ENCODE results near the gene TMEM44. TPM values are rescaled to one million over a fixed set of nuclear protein-coding genes. Genes with fewer than 3 reads are reported as not detected.
"Not testable (repeated sequence)": the region's sequence is repeated elsewhere in the genome, so short reads cannot be mapped to it uniquely, and the experiment has no call there.

Gene TMEM44
- total and polyA plus RNA-seq, 11 donors = 3.8 to 8.5 (median 4.7) TPM

DNA sequence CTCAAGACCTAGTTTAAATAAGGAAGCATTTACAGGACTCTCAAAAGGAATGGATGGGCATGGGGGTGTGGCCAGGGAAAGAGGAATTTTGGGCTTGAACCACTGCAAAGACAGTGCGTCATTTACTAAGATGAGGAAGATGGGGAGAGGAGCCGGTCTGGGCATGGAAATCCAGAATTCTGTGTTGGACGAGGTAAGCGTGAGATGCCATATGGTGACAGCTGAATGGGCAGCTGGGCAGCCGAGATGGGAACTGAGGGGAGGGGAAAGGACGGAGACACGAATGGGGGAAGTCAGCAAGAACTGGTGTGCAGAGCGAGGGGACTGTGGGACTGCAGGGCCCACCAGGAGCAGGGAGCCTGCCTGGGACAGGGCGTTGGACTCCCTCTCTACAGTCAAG is 24.2 kb downstream of the TMEM44 start:
- 86 to 91% (median 89%) methylated on average over 9 of the region's 9 CpGs for WGBS, 4 donors
- intact Hi-C loops (cut with DNase I) = no loop called here
- TF ChIP-seq POLR2A (IDR thresholded peaks at IDR 0.05) (no peak), CTCF (IDR thresholded peaks at IDR 0.05) (no peak)
- Histone ChIP-seq H3K36me3 (peaks cover 0 to 17% (median 4%) of the 10 kb centered on the region in 9 donors), H3K27ac (no peak overlapping the region), H3K4me3 (no peak overlapping the region), H3K9me3 (no peaks in the 10 kb centered on the region), H3K27me3 (no peaks in the 10 kb centered on the region), H3K4me1 (no peaks in the 10 kb centered on the region)
- no peak for DNase-seq
- no peak for ATAC-seq

GRCh38 chr3:194607592-194608389 is 25.4 kb downstream of the TMEM44 start:
- Histone ChIP-seq H3K27ac (no peak overlapping the region), H3K36me3 (peaks cover 0 to 23% (median 8%) of the 10 kb centered on the region in 9 donors), H3K4me1 (no peaks in the 10 kb centered on the region), H3K4me3 (no peak overlapping the region), H3K27me3 (no peaks in the 10 kb centered on the region), H3K9me3 (no peaks in the 10 kb centered on the region)
- no peak for TF ChIP-seq CTCF (IDR thresholded peaks at IDR 0.05)
- TF ChIP-seq POLR2A (IDR thresholded peaks at IDR 0.05) = no peak
- no peak for DNase-seq
- intact Hi-C loops (cut with DNase I) = no loop called here
- peak in 2 of 4 donors; percentile 9 to 27 for ATAC-seq
- WGBS, 4 donors = 78 to 85% (median 83%) methylated on average over 10 of the region's 10 CpGs

- ATAC-seq (no peak), DNase-seq (no peak)
- intact Hi-C loops (cut with DNase I) = no loop called here
- no peaks in the 10 kb centered on the region for H3K27me3 ChIP-seq
- H3K4me3 ChIP-seq = no peak overlapping the region
- H3K27ac ChIP-seq = no peak overlapping the region
- TF ChIP-seq CTCF (IDR thresholded peaks at IDR 0.05) = no peak
- no peak for TF ChIP-seq POLR2A (IDR thresholded peaks at IDR 0.05)
- 86 to 96% (median 91%) methylated on average over 3 of the region's 3 CpGs for WGBS, 4 donors
- peaks cover 0 to 29% (median 11%) of the 10 kb centered on the region in 9 donors for H3K36me3 ChIP-seq
- no peaks in the 10 kb centered on the region for H3K4me1 ChIP-seq
- H3K9me3 ChIP-seq = no peaks in the 10 kb centered on the region
Measured at GRCh38 chr3:194606941-194607340, 26.3 kb downstream of the TMEM44 start.

GRCh38 chr3:194606163-194606562 is 27.1 kb downstream of the TMEM44 start:
- DNase-seq = no peak
- no peak for TF ChIP-seq POLR2A (IDR thresholded peaks at IDR 0.05)
- no peak for TF ChIP-seq CTCF (IDR thresholded peaks at IDR 0.05)
- Histone ChIP-seq H3K36me3 (peaks cover 0 to 30% (median 11%) of the 10 kb centered on the region in 9 donors), H3K27me3 (no peaks in the 10 kb centered on the region), H3K9me3 (no peaks in the 10 kb centered on the region), H3K27ac (no peak overlapping the region), H3K4me3 (no peak overlapping the region), H3K4me1 (no peaks in the 10 kb centered on the region)
- ATAC-seq = no peak
- 83 to 96% (median 90%) methylated on average over 6 to 8 of the region's 8 CpGs for WGBS, 4 donors
- intact Hi-C loops (cut with DNase I) = no loop called here

- DNase-seq; H3K27ac ChIP-seq; H3K27me3 ChIP-seq; ATAC-seq; H3K4me1 ChIP-seq; H3K9me3 ChIP-seq; intact Hi-C loops (cut with DNase I); H3K4me3 ChIP-seq: not testable (repeated sequence)
- peaks cover 0 to 30% (median 11%) of the 10 kb centered on the region in 9 donors for H3K36me3 ChIP-seq
- 88 to 92% (median 89%) methylated on average over 7 of the region's 7 CpGs for WGBS, 4 donors
Measured at GRCh38 chr3:194605314-194605713, 27.9 kb downstream of the TMEM44 start.

Measured in heart left ventricle (tissue), 16 donors.